CD14-positive monocyte (primary cell): ENCODE measurements around the gene BATF. TPM values are rescaled to one million over a fixed set of nuclear protein-coding genes. Genes with fewer than 3 reads are reported as not detected.

ENCODE experiments used
- DNase-seq, 3 donors: peaks; one replicate each; pipeline ENCODE4 v3.0.0-alpha.2; 2011 to 2022
- H2AFZ ChIP-seq: 2 replicates; pipeline ENCODE4 v1.6.0; 2012; ENCODE audit warnings: mild to moderate bottlenecking, low read depth, low read length, inconsistent platforms; ENCODE audit not compliant: insufficient read depth, poor library complexity, severe bottlenecking
- H3K27ac ChIP-seq, 2 donors: 1 replicate in 1 of 2; 2 replicates in 1 of 2; pipeline ENCODE4 v1.5.1; 2012 to 2013; ENCODE audit warnings: low read length in 2 of 2, control low read depth in 1 of 2, inconsistent platforms in 1 of 2, low read depth in 1 of 2, mild to moderate bottlenecking in 1 of 2
- H3K27me3 ChIP-seq, 2 donors: one replicate each; pipeline versions ENCODE4 v1.6.0 to v1.6.1; 2011 to 2013; ENCODE audit warnings: low read length in 2 of 2; ENCODE audit not compliant: control insufficient read depth in 2 of 2, insufficient read depth in 2 of 2
- H3K36me3 ChIP-seq, 2 donors: replicated peaks in 1 of 2; 1 replicate in 1 of 2; 2 replicates in 1 of 2; pipeline versions ENCODE4 v1.5.1 to v1.6.1; 2012 to 2013; ENCODE audit warnings: low read length in 2 of 2, control low read depth in 1 of 2, inconsistent platforms in 1 of 2, mild to moderate bottlenecking in 1 of 2; ENCODE audit not compliant: insufficient read depth in 2 of 2, control insufficient read depth in 1 of 2
- H3K4me1 ChIP-seq, 2 donors: 1 replicate in 1 of 2; 2 replicates in 1 of 2; pipeline versions ENCODE4 v1.5.1 to v1.6.1; 2012 to 2013; ENCODE audit warnings: low read length in 2 of 2, control low read depth in 1 of 2, inconsistent platforms in 1 of 2, mild to moderate bottlenecking in 1 of 2, moderate library complexity in 1 of 2; ENCODE audit not compliant: insufficient read depth in 2 of 2, control insufficient read depth in 1 of 2
- H3K4me2 ChIP-seq: replicated peaks from 2 replicates; pipeline ENCODE3; 2012; ENCODE audit warnings: low read length, moderate library complexity, mild to moderate bottlenecking; ENCODE audit not compliant: poor library complexity, severe bottlenecking; ENCODE audit errors: extremely low read depth
- H3K4me3 ChIP-seq, 3 experiments: fragments of 200-600 bp in 1 of 3; sonication (generic) in 1 of 3; replicated peaks in 1 of 3; 1 replicate in 2 of 3; 2 replicates in 1 of 3; pipeline ENCODE4 v1.5.1; 2011 to 2013; ENCODE audit warnings: low read length in 3 of 3, mild to moderate bottlenecking in 3 of 3, control low read depth in 2 of 3, low read depth in 2 of 3, inconsistent platforms in 1 of 3, moderate library complexity in 1 of 3
- H3K79me2 ChIP-seq: 2 replicates; pipeline ENCODE4 v1.6.0; 2012; ENCODE audit warnings: mild to moderate bottlenecking, control low read depth, inconsistent platforms, low read length, moderate library complexity; ENCODE audit not compliant: insufficient read depth
- H3K9ac ChIP-seq: 2 replicates; pipeline ENCODE4 v1.6.0; 2017; ENCODE audit warnings: low read length, mild to moderate bottlenecking; ENCODE audit not compliant: insufficient read depth, poor library complexity, severe bottlenecking
- H3K9me3 ChIP-seq, 2 donors: replicated peaks in 1 of 2; 1 replicate in 1 of 2; 2 replicates in 1 of 2; pipeline versions ENCODE4 v1.5.1 to v1.6.1; 2012 to 2013; ENCODE audit warnings: low read length in 2 of 2, control low read depth in 1 of 2; ENCODE audit not compliant: control insufficient read depth in 1 of 2, insufficient read depth in 1 of 2
- H4K20me1 ChIP-seq: 2 replicates; pipeline ENCODE4 v1.6.0; 2012; ENCODE audit warnings: mild to moderate bottlenecking, low read length, control low read depth, moderate library complexity; ENCODE audit not compliant: insufficient read depth
- H3K27ac Mint-ChIP-seq, 7 donors: one replicate each; pipeline ENCODE4 v1.8.0; 2020; ENCODE audit warnings: mild to moderate bottlenecking in 7 of 7, mixed read lengths in 7 of 7, moderate library complexity in 6 of 7, inconsistent platforms in 2 of 7
- H3K27me3 Mint-ChIP-seq, 3 donors: one replicate each; pipeline ENCODE4 v1.8.0; 2021 to 2022; ENCODE audit warnings: low read depth in 3 of 3, mild to moderate bottlenecking in 3 of 3, mixed read lengths in 3 of 3, moderate library complexity in 3 of 3, inconsistent platforms in 1 of 3
- H3K36me3 Mint-ChIP-seq, 2 donors: one replicate each; pipeline ENCODE4 v1.8.0; 2020; ENCODE audit warnings: mixed read lengths in 2 of 2, inconsistent platforms in 1 of 2, mild to moderate bottlenecking in 1 of 2
- H3K4me1 Mint-ChIP-seq: one replicate; pipeline ENCODE4 v1.8.0; 2020; ENCODE audit warnings: mild to moderate bottlenecking, mixed read lengths
- H3K4me3 Mint-ChIP-seq, 2 donors: one replicate each; pipeline ENCODE4 v1.8.0; 2020; ENCODE audit warnings: mild to moderate bottlenecking in 2 of 2, mixed read lengths in 2 of 2, moderate library complexity in 1 of 2
- H3K9me3 Mint-ChIP-seq, 7 donors: one replicate each; pipeline ENCODE4 v1.8.0; 2020 to 2022; ENCODE audit warnings: mixed read lengths in 7 of 7, mild to moderate bottlenecking in 6 of 7, moderate library complexity in 6 of 7, inconsistent platforms in 2 of 7
- CTCF ChIP-seq: fragments of 200-600 bp; IDR thresholded peaks from one replicate; pipeline ENCODE4 v1.8.0; 2022; ENCODE audit warnings: antibody characterized with exemption, mild to moderate bottlenecking
- WGBS: methylation state at CpG from one replicate; pipeline ENCODE4 v1.1.5; 2013; ENCODE audit warnings: missing lambda C conversion rate; ENCODE audit not compliant: insufficient coverage; 5-methylcytosine and 5-hydroxymethylcytosine counted together
- intact Hi-C, 2 donors: fragments of 100-400 bp; cut with micrococcal nuclease; formaldehyde crosslinking; loops; one replicate each; pipeline versions ENCODE4 v1.15.0 to v1.15.1; 2023
- polyA plus RNA-seq, 3 donors: library from polyadenylated mRNA; depleted of rRNA in 1 of 3; unstranded in 2 of 3; stranded (reverse) in 1 of 3; fragments of 300-500 nt in 2 of 3; fragments of >200 nt in 1 of 3; fragmentation: Illumina TruSeq in 2 of 3; gene quantifications; 1 replicate in 2 of 3; 2 replicates in 1 of 3; pipeline ENCODE4 v1.2.3, GENCODE V29; 2012 to 2021

Gene BATF
- polyA plus RNA-seq, 3 donors: 12.6 to 25.8 (median 20.9) TPM

DNA sequence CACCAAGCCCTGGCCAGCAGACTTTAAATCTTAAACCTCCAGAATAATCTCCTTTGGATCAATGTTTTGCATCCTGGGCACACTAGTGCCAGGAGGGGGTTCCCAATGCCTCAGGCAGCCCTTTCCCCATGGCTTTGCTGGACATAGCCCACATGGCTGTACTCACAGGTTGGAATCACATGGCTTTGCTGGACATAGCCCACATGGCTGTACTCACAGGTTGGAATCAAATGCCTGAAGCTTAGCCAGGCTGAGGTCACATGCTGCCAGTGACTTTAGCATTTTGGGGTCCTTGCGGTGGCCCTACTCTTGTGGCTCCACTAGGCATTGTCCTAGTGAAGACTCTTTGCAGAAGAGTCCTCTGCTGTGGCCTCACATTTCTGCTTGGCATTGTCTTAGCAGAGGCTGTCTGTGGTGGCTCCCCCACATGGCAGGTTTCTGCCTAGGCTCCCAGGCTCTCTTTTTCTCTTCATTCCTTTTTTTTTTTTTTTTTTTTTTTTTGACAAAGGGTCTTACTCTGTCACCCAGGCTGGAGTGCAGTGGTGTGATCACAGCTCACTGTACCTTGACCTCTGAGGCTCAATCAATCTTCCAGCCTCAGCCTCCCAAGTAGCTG, 69.2 kb downstream of the BATF start:
- H3K4me3 Mint-ChIP-seq: no peak overlapping the region
- Histone ChIP-seq H3K4me3 (no peak overlapping the region), H3K27me3 (no peaks in the 10 kb centered on the region), H3K27ac (no peak overlapping the region), H3K4me2 (no peak overlapping the region), H4K20me1 (peaks cover 61% of the 10 kb centered on the region), H3K36me3 (peaks cover 0 to 13% of the 10 kb centered on the region in 2 donors), H2AFZ (no peak overlapping the region), H3K4me1 (peaks cover 7 to 9% of the 10 kb centered on the region in 2 donors), H3K9me3 (peaks cover 0 to 4% of the 10 kb centered on the region in 2 donors), H3K79me2 (peaks cover 2% of the 10 kb centered on the region), H3K9ac (no peak overlapping the region)
- H3K4me1 Mint-ChIP-seq: peaks cover 32% of the 10 kb centered on the region
- 100% methylated on average over 1 of the region's 1 CpG for WGBS
- TF ChIP-seq CTCF: no peak
- H3K27me3 Mint-ChIP-seq: peaks cover 0 to 2% (median 0%) of the 10 kb centered on the region in 3 donors
- H3K9me3 Mint-ChIP-seq: peaks cover 3 to 9% (median 5%) of the 10 kb centered on the region in 7 donors
- peaks cover 44 to 51% of the 10 kb centered on the region in 2 donors for H3K36me3 Mint-ChIP-seq
- intact Hi-C loops: no loop called here
- DNase-seq: no peak
- H3K27ac Mint-ChIP-seq: no peak overlapping the region

DNA sequence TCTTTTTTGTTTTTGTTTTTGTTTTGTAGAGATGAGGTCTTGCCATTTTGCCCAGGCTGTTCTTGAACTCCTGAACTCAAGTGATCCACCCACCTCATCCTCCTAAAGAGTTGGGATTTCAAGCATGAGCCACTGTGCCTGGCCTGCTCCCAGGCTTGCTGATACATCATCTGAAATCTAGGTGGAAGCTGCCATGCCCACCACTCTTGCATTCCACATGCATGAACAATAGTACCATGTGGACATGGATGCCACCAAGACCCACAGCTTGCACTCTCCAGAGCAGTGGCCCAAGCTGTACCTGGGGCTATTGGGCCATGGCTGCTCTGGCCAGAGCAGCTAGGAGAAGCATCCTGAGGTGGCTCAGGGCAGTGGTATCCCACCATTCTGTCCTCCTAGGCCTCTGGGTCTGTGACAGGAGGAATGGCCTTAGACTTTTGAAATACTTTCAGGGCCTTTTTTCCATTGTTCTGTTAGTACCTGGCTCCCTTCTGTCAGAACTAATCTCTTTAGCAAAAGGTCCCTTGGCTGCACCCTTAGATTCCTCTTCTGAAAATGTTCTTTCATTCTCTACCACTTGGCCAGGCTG, 69.8 kb downstream of the BATF start:
- Histone ChIP-seq H3K27ac (no peak overlapping the region), H2AFZ (no peak overlapping the region), H3K9me3 (peaks cover 0 to 4% of the 10 kb centered on the region in 2 donors), H3K4me2 (no peak overlapping the region), H3K36me3 (peaks cover 0 to 13% of the 10 kb centered on the region in 2 donors), H4K20me1 (peaks cover 61% of the 10 kb centered on the region), H3K79me2 (peaks cover 2% of the 10 kb centered on the region), H3K4me3 (no peak overlapping the region), H3K9ac (no peak overlapping the region), H3K4me1 (peaks cover 13% of the 10 kb centered on the region in 2 donors), H3K27me3 (no peaks in the 10 kb centered on the region)
- Mint-ChIP-seq H3K27me3 (peaks cover 0 to 2% (median 0%) of the 10 kb centered on the region in 3 donors), H3K4me3 (no peak overlapping the region), H3K36me3 (peaks cover 41 to 48% of the 10 kb centered on the region in 2 donors), H3K9me3 (peaks cover 3 to 9% (median 5%) of the 10 kb centered on the region in 7 donors), H3K4me1 (peaks cover 37% of the 10 kb centered on the region), H3K27ac (no peak overlapping the region)
- no peak for TF ChIP-seq CTCF
- intact Hi-C loops: no loop called here
- DNase-seq: no peak
